ENCODE measurements around the gene RBM24. TPM values are rescaled to one million over a fixed set of nuclear protein-coding genes. Genes with fewer than 3 reads are reported as not detected.

RBM24 gene
- total and polyA plus RNA-seq, 12 donors, result 0.11 to 1.0 (median 0.35) TPM; not detected in 3

DNA sequence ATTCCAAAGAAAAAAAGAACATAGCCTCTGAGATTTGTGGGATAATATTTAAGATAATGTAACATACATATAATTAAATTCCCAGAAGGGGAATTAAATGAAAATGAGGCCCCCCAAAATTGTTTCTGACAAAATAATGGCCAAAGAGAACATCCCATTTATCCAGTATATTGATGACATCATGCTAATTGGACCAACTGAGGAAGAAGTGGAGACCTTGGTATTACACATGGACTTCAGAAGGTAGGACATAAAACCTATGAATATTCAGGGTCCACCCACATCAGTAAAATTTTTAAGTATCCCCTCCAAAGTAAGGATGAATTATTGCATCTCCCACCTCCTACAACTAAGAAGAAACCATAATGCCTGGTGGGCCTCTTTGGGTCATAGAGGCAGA lies 15.6 kb upstream of the RBM24 start:
- H3K9me3 ChIP-seq (replicated peaks in 1 of 3), result no peaks in the 10 kb centered on the region
- no peak for DNase-seq
- no peaks in the 10 kb centered on the region for H3K36me3 ChIP-seq (replicated peaks in 1 of 2)
- H3K27me3 ChIP-seq, result no peaks in the 10 kb centered on the region
- no peaks in the 10 kb centered on the region for H3K4me1 ChIP-seq (replicated peaks in 1 of 2)
- TF ChIP-seq POLR2A (IDR thresholded peaks at IDR 0.05) (no peak), CTCF (IDR thresholded peaks at IDR 0.05) (no peak)
- no peak overlapping the region for H3K27ac ChIP-seq
- intact Hi-C loops (cut with DNase I), result no loop called here
- no peak overlapping the region for H3K4me3 ChIP-seq

DNA sequence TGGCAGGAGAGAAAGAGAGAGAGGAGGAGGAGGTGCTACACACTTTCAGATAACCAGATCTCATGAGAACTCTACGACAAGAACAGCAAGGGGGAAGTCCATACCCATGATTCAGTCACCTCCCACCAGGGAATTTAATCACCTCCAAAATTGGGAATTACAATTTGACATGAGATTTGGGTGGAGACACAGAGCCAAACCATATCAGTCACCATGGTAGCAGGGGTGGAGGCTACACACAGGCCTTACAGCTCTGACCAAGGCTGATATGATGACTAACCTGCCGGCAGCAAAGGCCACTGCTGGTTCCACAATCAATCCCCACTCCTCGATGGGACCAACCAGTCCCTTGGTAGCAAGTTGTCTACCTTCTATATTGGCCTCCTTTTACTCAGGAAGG lies 13.6 kb upstream of the RBM24 start:
- Histone ChIP-seq H3K9me3 (replicated peaks in 1 of 3) (no peaks in the 10 kb centered on the region), H3K36me3 (replicated peaks in 1 of 2) (no peaks in the 10 kb centered on the region), H3K27me3 (no peaks in the 10 kb centered on the region), H3K4me3 (no peak overlapping the region), H3K4me1 (replicated peaks in 1 of 2) (no peaks in the 10 kb centered on the region), H3K27ac (no peak overlapping the region)
- DNase-seq, result no peak
- no peak for TF ChIP-seq POLR2A (IDR thresholded peaks at IDR 0.05)
- TF ChIP-seq CTCF (IDR thresholded peaks at IDR 0.05), result no peak
- WGBS, 4 donors, result 64 to 70% (median 67%) methylated on average over 3 of the region's 3 CpGs
- intact Hi-C loops (cut with DNase I), result no loop called here

GRCh38 chr6:17268114-17268513 lies 13.0 kb upstream of the RBM24 start:
- WGBS, 4 donors, result 70 to 80% (median 72%) methylated on average over 6 of the region's 6 CpGs
- Histone ChIP-seq H3K4me3 (no peak overlapping the region), H3K4me1 (replicated peaks in 1 of 2) (no peaks in the 10 kb centered on the region), H3K9me3 (replicated peaks in 1 of 3) (no peaks in the 10 kb centered on the region), H3K36me3 (replicated peaks in 1 of 2) (no peaks in the 10 kb centered on the region), H3K27ac (no peak overlapping the region), H3K27me3 (no peaks in the 10 kb centered on the region)
- DNase-seq, result no peak
- intact Hi-C loops (cut with DNase I), result no loop called here
- TF ChIP-seq CTCF (IDR thresholded peaks at IDR 0.05) (no peak), POLR2A (IDR thresholded peaks at IDR 0.05) (no peak)

DNA sequence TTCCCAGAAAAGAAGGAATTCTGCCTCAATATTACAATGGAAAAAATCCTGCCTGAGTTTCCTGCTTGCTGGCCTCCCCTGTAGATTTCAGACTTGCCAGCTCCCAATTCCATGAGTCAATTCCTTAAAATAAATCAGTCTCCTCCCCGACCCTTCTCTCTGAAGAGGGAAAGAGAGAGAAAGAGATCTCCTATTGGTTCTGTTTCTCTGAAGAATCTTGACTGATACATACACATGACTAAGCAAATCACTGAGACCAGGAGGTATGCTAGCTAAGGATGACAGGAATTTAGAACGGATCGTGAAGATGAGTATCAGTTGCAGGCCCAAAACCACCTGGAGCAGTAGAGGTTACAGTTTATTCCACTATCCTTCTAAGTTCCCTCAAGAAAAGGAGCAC lies 11.3 kb upstream of the RBM24 start:
- Histone ChIP-seq H3K27me3 (no peaks in the 10 kb centered on the region), H3K9me3 (replicated peaks in 1 of 3) (no peaks in the 10 kb centered on the region), H3K27ac (no peak overlapping the region), H3K4me3 (no peak overlapping the region), H3K36me3 (replicated peaks in 1 of 2) (no peaks in the 10 kb centered on the region), H3K4me1 (replicated peaks in 1 of 2) (no peaks in the 10 kb centered on the region)
- WGBS, 4 donors, result 71 to 88% (median 81%) methylated on average over 3 of the region's 3 CpGs
- TF ChIP-seq CTCF (IDR thresholded peaks at IDR 0.05), result no peak
- no peak for TF ChIP-seq POLR2A (IDR thresholded peaks at IDR 0.05)
- no peak for DNase-seq
- intact Hi-C loops (cut with DNase I), result no loop called here

All from adrenal gland (tissue), 12 donors.